Amniotic stem cell (primary cell): ENCODE measurements around the gene ITPK1.

ENCODE experiments used
- DNase-seq: peaks from one replicate; lab custom pipeline; 2025; lab: John Stamatoyannopoulos, UW

Gene ITPK1

GRCh38 chr14:92922155-92922735 is 193.5 kb downstream of the ITPK1 start:
- no peak for DNase-seq

GRCh38 chr14:92920001-92920400 is 195.7 kb downstream of the ITPK1 start:
- DNase-seq: no peak

- DNase-seq: no peak
These were observed 197.8 kb downstream of the ITPK1 start for GRCh38 chr14:92917956-92918355.

GRCh38 chr14:92917041-92917940 is 198.4 kb downstream of the ITPK1 start:
- DNase-seq: no peak

GRCh38 chr14:92916201-92916600 is 199.5 kb downstream of the ITPK1 start:
- no peak for DNase-seq

GRCh38 chr14:92914087-92914656 is 201.6 kb downstream of the ITPK1 start:
- no peak for DNase-seq

- DNase-seq: no peak
These were observed 208.3 kb downstream of the ITPK1 start for GRCh38 chr14:92907316-92907911.

- DNase-seq: no peak
These were observed 208.9 kb downstream of the ITPK1 start for GRCh38 chr14:92906823-92907222.

- DNase-seq: no peak
These were observed 209.3 kb downstream of the ITPK1 start for GRCh38 chr14:92906420-92906819.

- DNase-seq: no peak
These were observed 210.1 kb downstream of the ITPK1 start for GRCh38 chr14:92905667-92906066.

- no peak for DNase-seq
These were observed 212.4 kb downstream of the ITPK1 start for GRCh38 chr14:92903359-92903758.

- DNase-seq: no peak
These were observed 213.0 kb downstream of the ITPK1 start for GRCh38 chr14:92902726-92903125.

- no peak for DNase-seq
These were observed 213.5 kb downstream of the ITPK1 start for GRCh38 chr14:92902191-92902590.

GRCh38 chr14:92900660-92901059 is 215.1 kb downstream of the ITPK1 start:
- DNase-seq: no peak

- DNase-seq: no peak
These were observed 217.1 kb downstream of the ITPK1 start for GRCh38 chr14:92898566-92899131.

- no peak for DNase-seq
These were observed 217.7 kb downstream of the ITPK1 start for GRCh38 chr14:92897922-92898565.

GRCh38 chr14:92895352-92895878 is 220.3 kb downstream of the ITPK1 start:
- no peak for DNase-seq

- DNase-seq: no peak
These were observed 223.1 kb downstream of the ITPK1 start for GRCh38 chr14:92892589-92892988.

GRCh38 chr14:92890830-92891588 is 224.7 kb downstream of the ITPK1 start:
- no peak for DNase-seq

GRCh38 chr14:92888896-92889295 is 226.8 kb downstream of the ITPK1 start:
- no peak for DNase-seq

GRCh38 chr14:92887157-92887556 is 228.6 kb downstream of the ITPK1 start:
- no peak for DNase-seq
